Ecto neural progenitor cell (in vitro differentiated cells): ENCODE measurements around the gene NAA20.

Source experiments
- DNase-seq: peaks from one replicate; pipeline ENCODE4 v3.0.0-alpha.2; 2018; ENCODE audit warnings: low spot score

Gene NAA20, protein sequence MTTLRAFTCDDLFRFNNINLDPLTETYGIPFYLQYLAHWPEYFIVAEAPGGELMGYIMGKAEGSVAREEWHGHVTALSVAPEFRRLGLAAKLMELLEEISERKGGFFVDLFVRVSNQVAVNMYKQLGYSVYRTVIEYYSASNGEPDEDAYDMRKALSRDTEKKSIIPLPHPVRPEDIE

DNA sequence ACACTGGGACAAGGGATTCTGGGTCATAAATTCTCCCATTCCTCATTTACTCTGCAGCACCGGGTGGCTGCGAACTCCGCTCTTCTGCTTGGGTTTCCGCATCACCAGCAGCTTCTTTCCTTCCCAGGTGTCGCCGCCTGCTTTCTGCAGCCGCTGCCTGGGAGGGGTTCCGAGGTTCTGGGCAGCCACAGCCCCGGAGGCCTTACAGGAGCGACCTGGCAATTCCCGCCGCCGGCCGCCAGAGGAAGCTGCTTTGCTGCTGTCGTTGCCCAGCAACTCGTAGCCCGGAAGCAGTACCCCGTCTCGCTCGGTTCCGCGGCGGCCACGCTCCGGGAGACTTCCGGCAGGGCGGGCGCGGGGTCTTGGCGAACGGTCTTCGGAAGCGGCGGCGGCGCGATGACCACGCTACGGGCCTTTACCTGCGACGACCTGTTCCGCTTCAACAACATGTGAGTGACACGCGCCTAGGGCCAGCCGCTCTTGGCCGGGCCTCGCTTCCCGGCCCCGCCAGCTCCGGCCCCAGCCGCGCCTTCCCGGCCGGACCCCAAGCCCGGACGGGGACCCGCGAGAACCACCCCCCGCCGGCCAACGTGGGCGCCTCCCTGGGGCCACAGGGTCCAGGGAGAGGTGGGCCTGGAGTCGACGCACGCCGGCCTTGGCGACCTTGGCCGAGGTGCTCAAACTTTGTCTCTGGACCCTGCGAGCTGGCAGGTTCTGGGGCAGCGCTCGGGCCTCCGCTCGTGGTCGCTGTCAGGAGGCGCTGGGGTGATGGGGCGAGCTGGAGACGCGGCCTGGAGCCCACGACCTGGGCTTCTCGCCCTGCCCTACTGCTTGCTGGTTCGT lies at the start of gene NAA20:
NAA20 (plus strand) TSS at position 362 of the 843 bp plus-strand sequence; CDS start at position 397, 35 bp downstream.
- peak; percentile 96 for DNase-seq

DNA sequence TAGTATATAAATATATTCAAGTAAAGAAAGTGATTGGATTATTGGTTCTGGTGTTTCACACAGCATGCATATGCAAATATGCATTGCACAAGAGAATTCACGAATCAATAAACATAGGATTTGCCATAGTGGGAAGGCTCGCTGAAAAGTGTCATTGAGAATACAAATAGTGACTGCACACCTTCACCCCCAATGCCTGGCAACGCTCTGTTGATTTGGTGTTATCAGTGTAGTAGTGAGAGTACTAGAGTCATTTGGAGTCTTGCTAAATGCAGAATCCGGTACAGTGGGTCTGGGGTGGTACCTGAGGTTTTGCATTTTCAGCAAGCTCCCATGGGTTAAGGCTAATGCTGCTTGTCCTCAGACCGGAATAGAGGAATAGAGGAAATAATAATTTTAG lies 49.7 kb upstream of the NAA20 start:
- no peak for DNase-seq

DNA sequence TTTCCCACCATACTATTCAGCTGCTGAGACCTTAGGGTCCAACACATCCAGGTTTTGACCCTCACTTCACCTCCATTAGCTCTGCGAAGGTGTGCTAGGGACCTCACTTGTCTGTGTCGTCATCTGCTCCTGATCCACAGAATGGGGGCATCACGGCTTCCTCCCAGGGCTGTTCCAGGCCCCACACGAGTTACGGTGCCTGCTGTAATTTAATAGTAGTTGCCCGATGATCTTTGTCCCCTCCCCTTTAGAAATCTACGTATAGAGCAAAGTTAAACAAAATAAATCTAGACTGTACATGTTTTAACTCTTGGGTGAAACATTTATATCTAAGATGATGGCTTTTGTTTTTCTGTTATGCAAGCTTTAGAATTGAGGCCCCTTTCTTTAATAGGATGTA lies 49.1 kb upstream of the NAA20 start:
- DNase-seq = no peak

DNA sequence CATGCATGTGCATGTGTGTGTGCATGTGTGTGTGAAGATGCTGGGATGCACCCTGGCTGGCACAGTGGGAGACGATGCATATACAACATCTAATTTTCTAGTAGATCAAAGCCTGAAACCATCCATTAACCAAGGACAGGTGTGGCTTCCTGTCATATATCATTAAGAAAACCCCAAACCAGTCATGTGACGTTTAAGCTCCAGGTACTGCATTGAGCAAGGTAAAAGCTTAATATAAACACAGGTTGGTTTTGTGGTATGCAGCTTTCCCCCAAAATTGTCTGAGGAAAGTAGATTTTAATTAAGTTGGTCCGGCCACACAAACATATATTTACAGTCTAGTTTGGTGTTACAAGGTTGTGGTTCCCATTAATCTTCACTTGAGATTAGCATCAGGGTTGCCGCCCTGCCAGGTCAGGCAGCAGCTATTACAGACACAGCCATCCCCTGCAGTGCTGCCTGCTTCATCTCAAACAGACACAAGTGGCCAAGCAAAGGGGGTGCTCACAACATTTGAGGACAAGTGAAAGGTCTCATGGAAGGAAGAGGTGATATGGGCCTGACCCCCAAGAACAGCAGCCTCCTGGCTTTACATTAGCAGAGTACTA lies 48.6 kb upstream of the NAA20 start:
- DNase-seq = no peak

DNA sequence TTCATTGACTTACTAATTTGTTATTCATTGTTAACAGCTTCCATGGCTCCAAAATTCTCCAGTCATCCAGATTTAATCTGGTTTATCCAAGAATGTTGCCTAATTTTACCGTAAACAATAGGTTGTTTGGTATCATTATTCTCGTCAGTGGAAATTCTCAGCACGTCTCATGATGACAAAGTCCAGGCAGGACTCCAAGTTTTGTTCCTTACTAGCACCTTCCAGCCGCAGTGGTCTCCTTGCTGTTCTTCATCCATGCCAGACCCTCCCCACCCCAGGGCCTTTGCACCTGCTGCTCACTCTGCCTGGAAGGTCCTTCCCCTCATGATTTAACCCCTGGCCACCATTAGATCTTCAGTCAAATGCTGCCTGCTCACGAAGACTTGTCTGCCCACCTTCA lies 48.1 kb upstream of the NAA20 start:
- DNase-seq = no peak

DNA sequence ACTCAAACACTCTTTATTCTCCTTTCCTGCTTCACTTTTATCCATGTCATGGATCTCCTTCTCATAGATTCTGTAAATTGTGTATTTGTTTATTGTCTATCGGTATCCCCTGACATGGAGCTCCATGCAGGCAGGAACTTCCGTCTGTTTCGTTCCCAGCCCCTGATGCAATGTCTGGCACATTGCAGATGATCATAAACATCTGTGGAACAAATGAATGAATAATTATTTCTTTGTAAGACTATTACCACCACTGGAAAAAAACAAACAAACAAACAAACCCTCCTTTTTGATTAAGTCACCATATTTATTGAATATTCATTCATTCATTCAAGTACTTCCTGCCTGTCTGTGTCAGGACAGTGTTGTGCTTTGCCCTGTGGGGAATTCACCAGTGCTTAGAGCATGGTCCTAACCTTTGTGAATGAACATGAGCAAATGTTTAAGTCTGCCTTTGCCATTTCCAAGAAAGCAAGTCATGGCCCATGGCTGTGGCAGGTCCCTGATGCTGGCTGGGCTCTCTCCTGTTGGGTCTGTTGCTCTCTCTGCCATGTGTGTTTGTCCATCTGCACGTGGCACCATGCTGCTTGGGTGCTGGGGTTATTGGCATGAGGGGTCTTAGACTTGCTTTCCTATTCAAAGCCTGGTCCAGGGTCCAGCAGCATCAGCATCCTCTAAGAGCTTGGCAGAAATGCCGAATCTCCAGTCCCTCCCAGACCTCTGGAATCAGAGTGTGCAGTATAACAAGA lies 47.5 kb upstream of the NAA20 start:
- no peak for DNase-seq

DNA sequence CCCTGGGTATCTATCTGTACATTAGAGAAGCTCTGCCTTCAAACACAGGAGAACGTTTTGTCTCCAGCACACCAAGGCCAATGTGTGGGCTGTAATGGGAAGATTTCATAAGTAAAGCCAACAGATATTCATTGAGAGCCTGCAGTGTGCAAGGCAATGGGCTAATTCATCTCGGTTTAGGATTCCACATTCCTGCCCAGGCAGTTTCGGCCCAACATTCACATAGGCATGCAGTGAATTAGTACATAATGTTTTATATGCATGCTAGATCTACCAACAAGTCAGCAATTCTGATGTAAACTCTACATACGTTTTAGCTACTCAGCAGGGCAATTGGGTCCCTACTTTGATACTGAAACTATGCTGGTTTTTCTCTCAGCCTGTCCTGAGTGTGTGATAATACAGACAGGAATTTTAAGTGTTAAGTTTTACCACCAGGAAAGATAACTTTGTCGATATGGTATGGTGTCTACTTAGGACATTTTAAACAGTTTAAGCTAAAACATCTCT lies 46.9 kb upstream of the NAA20 start:
- no peak for DNase-seq

DNA sequence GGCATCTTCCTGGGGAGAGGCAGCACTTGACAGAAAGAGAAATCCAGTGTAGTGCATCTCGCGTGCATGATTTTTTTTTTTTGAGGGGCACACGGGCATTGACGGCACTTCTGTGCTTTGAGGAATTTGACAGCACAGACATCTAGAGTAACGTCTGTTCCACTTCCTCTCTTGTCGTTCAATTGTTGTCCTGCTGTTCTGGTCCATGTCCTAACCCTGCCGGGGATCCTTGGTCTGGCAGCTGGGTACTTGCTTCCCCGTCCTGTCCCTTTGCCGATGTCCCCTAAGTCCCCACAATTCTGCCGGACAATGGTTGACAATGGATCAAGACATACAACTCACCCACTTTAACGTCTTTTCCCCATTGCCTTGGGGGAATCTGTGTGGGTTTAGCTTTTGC lies 46.0 kb upstream of the NAA20 start:
- no peak for DNase-seq

DNA sequence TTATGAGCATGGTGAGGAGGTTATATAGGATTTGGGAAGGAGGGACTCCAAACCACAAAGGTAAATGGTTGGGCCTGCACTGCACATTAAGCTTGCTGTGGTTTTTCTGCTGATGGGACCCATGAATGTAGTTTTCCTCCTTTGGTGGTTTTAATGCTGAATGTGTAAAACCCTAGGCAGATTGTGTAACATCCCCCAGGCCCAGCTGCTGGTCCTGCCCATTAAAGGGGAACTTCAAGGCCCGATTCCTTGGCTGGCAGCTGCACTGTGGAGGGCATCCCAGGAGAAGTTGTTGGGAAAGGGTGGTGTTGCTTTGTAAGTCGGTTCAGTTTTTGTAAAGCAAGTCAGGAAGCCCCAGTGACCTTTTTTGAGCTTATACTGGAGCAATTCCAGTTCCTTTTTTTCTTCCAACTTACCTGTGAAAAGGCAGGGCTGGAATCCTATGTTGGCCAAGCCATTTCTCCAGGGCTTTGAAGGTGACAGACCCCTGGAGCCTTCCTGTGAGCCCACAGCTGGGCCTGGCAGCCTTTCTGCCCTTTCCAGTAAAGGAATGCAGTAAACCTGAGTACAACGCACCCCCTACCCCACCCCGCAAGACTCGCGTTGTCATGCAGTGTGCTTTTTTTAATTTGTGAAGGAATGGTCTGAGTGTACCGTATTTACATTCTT lies 43.1 kb upstream of the NAA20 start:
- no peak for DNase-seq

DNA sequence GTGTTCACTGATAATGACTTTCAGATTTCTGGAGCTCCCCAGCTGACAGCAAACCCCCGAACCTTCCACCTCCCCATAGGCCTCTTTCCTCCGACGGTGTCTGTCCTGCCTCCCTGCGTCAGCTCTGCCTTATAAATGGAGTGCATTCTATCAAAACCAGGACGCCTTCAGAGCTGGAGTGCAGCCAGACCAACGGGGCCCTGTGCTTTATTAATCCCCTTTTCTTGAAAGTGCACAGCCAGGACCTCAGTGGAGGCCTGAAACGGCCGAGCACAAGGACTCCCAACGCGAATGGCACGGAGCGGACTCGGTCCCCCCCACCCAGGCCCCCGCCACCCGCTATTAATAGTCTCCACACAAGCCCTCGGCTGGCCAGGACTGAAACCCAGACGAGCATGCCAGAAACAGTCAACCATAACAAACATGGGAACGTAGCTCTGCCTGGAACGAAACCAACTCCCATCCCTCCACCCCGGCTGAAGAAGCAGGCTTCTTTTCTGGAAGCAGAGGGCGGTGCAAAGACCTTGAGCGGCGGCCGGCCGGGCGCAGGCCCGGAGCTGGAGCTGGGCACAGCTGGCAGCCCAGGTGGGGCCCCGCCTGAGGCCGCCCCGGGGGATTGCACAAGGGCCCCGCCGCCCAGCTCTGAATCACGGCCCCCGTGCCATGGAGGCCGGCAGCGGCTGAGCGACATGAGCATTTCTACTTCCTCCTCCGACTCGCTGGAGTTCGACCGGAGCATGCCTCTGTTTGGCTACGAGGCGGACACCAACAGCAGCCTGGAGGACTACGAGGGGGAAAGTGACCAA lies 42.3 kb upstream of the NAA20 start:
- no peak for DNase-seq

DNA sequence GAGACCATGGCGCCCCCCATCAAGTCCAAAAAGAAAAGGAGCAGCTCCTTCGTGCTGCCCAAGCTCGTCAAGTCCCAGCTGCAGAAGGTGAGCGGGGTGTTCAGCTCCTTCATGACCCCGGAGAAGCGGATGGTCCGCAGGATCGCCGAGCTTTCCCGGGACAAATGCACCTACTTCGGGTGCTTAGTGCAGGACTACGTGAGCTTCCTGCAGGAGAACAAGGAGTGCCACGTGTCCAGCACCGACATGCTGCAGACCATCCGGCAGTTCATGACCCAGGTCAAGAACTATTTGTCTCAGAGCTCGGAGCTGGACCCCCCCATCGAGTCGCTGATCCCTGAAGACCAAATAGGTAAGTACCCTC lies 41.7 kb upstream of the NAA20 start:
- no peak for DNase-seq

DNA sequence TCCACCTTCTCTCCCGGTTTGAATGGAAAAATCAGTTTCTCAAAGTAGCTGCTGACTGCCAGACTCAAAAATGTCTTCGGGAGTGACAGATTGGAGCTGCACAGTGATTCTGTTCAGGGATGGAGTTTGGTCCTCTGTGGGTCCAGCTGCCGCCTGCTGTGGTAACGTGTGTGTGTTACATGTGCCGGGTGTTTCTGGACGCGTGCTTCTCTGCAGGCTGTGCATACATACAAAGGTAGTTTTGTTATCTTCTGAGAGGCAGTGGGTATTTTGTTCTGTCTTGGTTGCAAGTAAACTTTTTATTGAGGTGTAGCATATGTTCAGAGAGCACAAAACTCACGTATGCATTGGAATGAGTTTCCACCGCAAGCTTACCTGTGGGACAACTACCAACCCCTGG lies 41.3 kb upstream of the NAA20 start:
- no peak for DNase-seq

DNA sequence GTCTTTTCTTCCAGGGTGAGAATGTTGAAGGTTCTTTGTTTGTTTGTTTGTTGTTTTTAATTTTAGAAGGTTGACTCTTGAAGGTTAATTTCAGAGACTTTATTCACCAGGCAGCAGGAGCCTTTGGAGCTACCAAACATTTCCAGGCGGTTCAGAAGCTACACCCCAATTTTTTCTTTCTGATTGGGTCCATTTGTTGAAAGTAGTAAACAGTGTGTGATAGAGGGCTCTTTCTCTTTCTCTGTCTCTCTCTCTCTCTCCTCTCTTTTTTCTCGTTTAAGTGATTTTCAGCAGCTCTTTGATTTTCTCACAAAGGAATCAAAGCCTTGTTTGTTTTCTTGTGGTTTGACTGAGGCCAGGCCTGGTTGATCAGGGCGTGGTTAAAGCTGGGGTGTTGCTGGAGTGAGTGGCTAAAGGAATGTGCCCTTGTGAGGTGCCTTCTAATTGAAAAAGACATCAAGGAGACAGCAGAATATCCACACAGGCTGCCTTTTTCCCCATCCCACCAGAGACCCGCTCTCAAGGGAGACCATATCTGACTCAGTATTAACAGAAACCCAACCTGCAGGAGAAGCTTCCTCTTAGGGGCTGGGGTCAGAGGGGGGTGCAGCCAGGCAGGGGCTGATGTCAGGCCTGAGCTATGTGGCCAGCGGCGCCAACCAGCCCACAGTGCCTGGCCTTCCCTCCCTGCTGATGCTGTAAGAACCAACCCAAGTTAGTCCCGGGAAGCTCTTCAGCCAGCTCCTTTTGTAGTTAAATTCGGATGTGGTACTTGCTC lies 40.4 kb upstream of the NAA20 start:
- DNase-seq = peak; percentile 65

DNA sequence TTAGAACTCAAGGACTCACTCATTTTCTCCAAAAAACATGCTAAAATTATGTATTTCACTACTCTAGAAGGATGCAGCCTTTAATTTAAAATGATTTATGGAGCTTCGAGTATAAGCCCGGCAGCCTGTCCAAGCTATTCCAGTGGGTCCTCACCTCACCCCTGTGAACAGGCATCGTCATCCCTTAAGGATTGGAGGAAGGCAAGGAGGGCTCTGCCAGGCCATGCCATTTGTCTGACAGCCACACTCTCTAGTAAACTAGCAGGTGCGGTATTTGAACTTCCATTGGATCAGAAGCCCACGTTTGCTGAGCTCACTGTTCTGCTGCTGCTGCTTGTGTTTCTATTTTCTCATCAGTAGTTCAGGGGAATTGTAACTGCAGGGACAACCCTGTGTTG lies 39.8 kb upstream of the NAA20 start:
- DNase-seq = no peak

DNA sequence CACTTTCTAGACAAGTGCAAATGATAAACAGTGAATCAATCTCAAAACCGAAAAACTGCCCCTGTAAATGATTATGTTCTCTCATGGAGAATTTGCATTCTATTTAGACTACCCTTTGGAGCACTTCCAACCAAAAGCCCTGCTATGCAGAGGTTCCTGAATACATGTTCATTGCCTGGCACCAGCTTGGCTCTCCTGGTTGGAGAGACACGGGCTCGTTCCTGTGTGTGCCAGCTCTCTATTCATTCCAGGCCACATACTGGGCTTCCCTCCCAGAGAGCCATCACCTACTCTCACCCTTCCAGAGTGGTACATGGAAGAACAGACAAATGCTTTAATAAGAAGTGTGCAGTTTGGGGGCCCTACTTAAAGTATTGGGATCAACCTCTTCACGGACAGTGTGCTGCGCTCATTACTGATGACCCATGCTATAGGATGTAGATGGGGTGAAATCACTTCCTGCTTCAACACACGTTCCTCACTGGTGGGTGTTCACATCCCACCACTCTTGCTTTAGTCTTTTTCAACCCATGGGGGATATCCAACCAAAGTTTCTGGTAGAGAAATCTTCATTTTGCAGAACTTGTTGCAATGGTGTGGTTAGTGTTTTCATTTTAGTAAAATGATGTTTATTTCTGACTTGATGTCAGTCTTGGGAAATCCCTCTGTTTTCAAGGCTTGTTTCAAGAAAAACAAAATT lies 38.5 kb upstream of the NAA20 start:
- DNase-seq = no peak

DNA sequence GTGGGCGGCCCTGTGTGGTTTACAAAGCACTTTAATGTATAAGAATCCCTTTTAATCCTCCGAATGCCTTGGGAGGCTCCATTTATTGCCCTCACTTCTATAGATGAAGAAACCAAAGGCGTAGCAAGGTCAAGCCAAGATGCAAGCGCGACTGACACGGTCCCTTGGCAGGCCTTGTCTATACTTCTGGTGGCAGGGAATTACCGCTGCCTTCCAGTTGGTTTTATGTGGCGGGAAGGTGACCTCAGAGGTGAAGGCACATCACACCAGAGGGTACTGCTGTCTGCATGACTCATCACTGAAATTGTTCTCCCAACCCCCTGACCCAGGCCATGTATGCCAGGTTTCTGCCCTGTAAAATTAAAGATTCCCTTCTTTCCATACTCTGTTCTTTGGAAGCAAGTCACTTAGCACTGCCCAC lies 36.1 kb upstream of the NAA20 start:
- no peak for DNase-seq

DNA sequence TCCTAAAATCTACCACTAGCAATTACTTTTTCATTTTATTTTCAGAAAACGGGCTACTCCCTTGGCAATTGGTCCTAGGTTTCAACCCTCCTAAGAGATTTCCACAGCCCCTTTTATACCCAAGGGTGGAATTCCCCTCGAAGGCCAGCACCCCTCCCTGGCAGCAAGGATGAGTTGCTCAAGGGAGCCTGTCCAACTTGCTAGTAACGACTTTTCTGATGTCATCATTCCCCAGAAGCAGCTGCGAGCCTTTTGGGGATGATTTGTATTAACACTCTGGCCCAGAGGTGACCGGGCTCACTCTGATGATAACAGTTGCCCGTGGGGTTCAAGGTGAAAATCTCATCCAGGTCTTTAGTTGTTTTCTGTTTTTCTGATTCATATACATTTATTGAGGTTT lies 30.7 kb upstream of the NAA20 start:
- DNase-seq = no peak

DNA sequence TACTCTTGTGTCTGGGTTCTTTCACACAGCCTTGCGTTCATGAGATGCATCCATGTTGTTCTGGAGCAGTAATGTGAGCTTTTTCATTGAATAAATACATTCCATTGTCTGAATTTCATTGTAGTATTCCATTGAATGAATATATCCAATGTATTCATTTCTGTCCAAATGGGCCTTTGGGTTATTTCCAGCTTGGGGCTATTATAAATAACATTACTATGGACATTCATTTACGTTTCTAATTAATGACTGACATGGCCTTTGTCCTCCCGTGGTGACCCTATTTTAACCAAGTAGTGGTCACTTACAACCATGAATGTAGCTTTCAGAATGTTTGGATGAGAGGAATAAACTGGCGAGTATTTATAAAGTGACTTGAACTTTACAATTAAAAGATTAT lies 30.1 kb upstream of the NAA20 start:
- DNase-seq = no peak

DNA sequence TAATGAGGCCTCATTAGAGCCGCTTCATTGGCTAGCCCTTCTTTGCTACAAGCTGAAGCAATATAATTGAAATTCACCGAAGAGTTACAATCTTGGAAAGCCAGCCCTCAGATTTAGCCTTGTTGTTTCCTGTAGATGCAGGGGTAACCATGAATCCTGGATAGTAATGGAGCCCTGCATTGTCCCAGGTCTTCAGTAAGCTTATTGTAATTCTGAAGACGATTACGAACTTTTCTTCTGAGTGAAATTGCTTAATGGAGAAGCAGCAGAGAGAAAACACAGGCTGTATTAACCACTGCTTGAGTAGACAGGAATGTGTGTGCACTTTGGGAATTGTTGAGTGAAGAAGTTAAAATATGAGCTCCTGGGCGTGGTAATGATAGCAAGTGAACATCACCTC lies 26.3 kb upstream of the NAA20 start:
- no peak for DNase-seq

DNA sequence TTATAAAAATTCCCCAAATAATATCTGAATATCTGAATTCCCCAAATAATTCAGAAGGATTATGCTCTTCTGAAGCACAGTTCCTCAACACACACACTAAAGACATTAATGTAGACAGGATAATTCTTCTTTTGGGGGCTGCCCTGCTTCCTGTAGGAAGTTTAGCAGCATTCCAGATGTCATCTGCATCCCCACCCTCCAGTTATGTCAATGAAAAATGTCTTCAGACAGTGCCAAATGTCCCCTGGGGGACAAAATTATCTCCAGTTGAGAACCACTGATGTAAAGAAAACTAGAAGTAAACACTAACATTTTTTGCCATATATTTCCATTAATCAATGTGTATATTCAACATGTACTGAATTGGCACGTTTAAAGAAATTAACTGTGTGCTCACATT lies 25.9 kb upstream of the NAA20 start:
- DNase-seq = no peak
